Activated CD4-positive, alpha-beta T cell treated with anti-CD3 and anti-CD28 coated beads, Interleukin-2, Interleukin-4, amounts not matched to agents 100 ng/mL and 50 ng/mL, durations not matched to agents 16 hours and 8 hours (primary cell): ENCODE data around the gene DCK.
"Not testable (repeated sequence)": the region's sequence is repeated elsewhere in the genome, so short reads cannot be mapped to it uniquely, and the experiment has no call there.

Experiments
- DNase-seq: peaks from one replicate; pipeline ENCODE4 v3.0.0-alpha.2; 2020; ENCODE audit warnings: low spot score

The DCK gene

DNA sequence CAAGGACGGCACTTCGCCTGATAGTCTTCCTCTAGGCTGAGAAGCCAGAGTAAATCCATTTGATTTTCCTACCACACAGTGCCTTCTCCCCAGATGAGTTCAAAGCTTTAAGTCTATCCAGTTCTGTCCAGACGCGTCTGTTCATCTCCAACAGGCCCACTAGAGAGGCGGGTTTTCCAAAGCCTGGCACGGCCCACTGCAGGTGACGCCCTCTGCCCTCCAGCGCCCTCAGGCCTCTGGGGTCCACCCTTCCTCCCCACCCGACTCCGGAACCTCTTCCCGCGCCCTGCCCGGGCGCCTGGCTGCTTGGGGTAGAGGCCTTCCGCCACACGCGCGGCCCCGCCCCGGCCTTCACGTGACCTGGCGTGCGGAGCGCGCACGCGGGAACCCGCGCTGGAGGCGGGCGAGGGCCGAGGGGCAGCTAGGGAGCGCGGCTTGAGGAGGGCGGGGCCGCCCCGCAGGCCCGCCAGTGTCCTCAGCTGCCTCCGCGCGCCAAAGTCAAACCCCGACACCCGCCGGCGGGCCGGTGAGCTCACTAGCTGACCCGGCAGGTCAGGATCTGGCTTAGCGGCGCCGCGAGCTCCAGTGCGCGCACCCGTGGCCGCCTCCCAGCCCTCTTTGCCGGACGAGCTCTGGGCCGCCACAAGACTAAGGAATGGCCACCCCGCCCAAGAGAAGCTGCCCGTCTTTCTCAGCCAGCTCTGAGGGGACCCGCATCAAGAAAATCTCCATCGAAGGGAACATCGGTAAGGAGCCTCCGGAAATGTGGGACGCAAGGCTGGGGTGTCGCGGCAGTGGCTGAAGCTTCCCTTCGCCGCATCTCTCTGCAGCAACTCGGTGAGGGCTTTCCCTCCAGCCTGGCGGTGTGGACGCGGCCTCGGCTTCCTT lies at the start of gene DCK:
Gene DCK, plus strand, starts transcription at position 469 of the 888 bp plus-strand sequence. Its CDS starts 187 bp downstream, at position 656.
- peak; percentile 92 for DNase-seq

GRCh38 chr4:70945046-70945445 lies 48.4 kb upstream of the DCK start:
- DNase-seq, result no peak

DNA sequence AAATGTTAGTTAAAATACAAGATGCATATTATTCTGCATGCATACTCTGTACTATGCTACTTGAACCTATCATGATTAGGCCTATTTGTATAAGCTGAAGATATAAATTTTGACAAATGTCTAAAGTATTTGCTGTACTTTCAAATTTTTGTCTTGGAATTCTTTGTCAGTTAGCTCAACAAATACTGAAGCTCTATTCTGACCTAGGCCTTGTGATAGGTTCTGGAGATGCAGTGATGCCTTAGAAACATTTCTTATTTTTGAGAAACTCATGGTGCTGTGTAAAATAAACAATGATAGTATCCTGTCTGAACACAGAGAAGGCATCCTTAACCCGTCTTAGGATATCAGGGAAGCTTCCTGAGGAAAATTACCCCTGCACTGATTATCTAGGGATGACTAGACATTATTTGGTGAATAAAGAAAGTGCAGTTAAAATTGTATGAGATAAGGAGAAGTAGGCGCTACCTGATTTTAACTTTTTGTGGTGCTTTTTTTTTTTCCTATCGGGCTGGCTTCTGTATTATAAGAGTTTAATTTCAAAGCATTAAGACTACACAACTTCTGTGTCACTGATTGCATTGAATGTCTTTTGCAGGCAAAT lies 47.9 kb upstream of the DCK start:
- DNase-seq, result no peak

DNA sequence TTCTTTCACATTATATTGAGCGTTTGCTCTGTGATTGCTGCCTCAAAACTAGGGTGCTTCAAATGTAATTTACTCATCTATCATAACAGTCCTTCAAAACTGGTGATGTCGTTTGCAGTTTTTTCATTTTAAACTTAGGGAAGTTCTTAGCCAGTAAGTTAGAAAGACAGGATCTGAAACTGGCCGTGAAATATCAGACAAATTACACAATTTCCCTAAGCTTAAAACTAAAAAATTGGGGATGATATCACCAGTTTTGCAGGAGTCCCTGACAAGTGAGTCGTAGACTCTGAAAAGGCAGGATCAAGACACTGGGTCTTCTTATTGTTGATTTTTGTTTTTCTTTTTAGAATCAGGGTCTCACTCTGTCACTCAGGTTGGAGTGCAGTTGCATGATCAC lies 46.5 kb upstream of the DCK start:
- no peak for DNase-seq

DNA sequence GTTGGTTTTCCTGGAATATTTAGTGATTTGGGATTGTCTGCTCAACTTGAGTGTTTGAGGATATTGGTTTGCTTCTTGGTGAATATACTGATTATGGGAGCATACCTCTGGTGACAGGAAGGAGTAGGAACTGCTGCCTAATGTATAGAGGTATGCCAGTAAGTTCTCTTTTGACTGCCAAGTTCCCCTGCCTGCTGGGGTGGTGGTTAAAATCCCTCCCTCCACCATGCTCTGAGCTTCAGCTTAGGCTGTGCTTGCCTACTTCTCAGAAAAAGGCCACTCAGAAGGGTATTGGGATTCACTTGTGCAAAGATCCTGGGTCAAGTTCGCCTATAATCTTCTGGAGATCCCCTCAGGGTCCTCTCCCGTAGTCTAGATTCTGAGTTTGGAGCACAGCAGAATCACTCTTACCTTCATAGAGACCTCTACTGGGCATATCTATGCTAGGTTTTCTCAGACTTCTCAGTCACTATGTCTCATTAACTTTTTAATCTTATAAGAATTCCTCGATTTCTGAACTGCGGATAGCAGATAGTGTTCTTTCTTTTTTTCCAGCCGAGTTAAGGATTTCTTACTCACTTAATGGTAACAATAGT lies 44.7 kb upstream of the DCK start:
- DNase-seq, result no peak

GRCh38 chr4:70954032-70954431 lies 39.4 kb upstream of the DCK start:
- DNase-seq, result no peak

DNA sequence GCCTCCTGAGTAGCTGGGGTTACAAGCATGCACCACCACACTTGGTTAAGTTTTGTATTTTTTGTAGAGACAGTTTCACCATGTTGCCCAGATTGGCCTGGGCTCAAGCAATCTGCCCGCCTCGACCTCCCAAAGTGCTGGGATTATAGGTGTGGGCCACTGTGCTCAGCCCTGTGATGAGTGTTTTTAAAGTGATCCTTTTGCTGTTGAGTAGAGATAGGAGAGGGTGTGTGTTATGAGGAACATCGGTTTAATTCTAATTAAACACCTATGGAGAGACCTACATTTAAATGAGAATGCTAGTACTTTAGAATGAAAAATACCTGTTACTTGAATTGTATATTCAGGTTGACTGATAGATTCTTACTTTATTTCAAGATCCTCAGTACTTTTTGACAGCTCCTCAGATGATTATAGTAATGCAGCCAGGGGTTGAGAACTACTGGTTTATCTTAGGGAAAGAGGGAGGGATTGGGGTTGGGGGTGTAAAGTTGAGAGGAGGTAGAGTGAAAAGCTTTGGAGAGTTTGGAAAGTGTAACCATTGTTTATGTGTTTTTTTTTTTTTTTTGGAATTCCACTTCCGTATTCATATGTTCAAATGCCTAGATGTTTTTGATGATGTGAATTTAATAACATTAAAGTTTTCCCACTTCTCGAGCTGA lies 36.8 kb upstream of the DCK start:
- no peak for DNase-seq

DNA sequence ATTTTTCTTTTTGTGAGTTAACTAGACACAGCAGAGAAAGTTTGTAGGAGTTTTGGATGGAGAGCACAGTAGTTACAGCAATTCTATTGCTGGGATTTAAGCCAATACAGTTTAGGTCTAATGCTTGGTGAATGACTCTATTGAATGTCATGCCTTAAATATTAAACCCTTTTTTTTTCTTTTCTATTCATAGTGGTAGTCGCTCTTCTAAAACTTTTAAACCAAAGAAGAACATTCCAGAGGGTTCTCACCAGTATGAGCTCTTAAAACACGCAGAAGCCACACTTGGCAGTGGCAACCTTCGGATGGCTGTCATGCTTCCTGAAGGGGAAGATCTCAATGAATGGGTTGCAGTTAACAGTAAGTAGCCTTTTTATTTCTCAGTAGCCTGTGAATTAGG lies 34.8 kb upstream of the DCK start:
- no peak for DNase-seq

- DNase-seq, result no peak
Measured at GRCh38 chr4:70969076-70969475, 24.4 kb upstream of the DCK start.

DNA sequence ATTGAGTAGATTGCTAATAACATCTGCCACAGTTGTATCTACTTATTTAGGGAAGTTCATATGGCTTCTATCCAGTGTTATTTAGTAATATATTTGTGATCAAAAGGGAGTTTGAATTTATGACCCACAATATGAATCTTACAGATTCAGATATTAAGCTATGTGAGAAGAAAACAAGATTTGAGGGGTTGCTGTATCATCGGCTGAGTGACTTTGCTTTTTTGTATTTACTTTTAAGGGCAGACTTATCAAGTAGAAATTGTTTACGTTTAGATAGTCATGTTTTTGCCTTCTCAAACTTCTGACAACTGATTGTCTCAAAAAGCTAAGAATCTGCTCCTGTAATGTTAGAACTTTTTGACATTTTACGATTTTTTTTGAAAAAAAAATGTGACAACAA lies 17.2 kb upstream of the DCK start:
- no peak for DNase-seq

GRCh38 chr4:70979445-70980008 lies 13.9 kb upstream of the DCK start:
- no peak for DNase-seq

DNA sequence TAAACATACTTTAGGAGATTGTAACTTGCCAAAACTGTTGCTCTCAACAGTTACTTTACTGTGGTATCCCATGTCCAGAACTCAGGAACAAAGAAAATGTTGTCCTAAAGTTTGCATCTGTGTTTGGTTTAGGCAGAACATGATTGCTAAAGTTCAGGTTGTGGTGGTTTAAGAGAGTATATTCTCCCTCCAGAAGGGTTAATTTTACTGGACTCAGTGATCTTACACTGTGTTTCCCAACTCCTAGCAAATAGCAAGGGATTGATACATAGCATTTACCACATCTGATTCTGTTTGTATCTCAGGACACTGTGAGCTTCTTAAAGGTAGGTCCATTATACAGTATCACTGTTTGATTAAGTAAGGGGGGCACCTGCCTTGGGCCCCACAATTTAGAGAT lies 13.3 kb upstream of the DCK start:
- no peak for DNase-seq

DNA sequence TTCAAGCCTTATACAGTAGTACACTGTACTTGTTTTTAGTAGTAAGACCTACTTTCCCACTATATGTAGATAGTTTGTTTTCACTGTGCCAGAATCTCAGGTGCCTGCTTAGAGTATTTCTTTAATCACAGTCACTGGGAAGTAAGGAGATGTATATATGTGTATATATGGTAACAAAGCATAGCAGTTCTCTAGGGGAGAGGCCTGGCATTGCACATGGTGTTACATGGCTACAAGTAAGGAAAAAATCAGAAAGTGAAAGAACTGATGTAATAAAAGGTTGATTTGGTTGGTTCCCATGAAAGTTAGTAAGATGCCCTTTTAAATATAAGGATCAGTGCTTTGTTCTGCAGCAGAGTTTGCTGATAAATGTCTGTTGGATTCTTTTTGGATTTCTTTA lies 9.3 kb upstream of the DCK start:
- no peak for DNase-seq

- DNase-seq, result no peak
Measured at GRCh38 chr4:70984589-70984988, 8.9 kb upstream of the DCK start.

DNA sequence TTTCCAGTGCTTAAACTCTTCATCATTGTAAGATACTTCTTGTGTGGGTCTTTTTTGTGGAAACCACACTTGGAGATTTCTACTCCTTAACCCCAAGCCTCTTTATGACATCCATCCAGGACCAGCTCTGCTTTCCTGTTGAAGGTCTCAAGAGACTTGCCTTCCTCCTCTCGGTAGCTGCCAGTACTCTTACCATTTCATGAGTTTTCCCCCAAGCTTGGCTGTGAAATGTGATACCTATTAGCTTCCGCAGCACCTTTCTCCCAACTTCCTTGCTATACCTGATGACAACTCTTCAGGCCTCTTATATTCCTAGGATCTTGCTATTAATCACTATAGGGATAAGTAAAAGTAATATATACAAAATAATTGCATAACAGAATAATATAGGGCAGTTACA lies 1.9 kb upstream of the DCK start:
- no peak for DNase-seq

DNA sequence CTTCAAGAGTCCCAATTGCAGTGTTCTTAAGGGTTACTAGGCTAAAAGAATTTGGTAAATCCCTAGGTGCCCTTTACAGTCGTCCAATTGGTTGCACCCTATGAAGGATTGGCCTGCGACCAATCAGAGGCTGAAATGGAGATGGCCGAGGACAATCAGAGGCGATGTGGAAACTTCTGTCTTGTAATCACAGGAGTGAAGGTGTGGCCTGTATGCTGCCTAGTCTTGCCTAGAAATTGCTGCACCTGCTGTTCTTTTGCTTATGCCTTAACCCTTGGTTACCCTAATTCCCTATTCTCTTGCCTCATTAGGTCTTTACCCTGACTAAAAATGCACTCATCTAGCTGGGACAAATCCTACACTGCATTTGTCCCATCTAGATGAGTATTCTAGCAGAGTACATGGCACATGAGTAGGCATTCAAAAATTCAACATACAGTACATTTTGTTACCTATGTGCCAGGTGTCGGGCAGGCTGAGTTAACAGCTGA lies 1.0 kb upstream of the DCK start:
- no peak for DNase-seq

- DNase-seq, result no peak
Measured at GRCh38 chr4:70994069-70994366, 569 bp downstream of the DCK start.

GRCh38 chr4:70994387-70995099 lies 1.1 kb downstream of the DCK start:
- DNase-seq, result peak; percentile 39

- peak; percentile 17 for DNase-seq
Measured at GRCh38 chr4:70996018-70996360, 2.5 kb downstream of the DCK start.

DNA sequence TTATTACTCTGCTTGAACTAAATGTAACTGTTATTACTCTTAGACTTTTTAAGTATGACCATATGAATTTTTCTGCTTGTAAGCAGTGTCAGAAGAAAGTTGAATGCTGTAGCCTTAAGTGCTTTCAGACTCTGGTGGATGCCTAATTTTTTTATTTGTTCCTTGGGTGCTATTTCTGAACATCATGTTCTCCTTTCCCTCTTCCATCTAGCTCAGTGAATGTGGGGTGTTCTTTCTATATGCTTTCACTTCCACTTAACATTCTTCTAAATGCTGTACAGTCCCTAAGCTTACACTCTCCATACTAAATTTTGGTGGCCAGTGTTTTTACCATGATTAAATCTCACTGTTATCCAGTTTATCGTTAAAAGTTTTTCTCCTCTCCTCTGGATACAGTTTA lies 3.6 kb downstream of the DCK start:
- no peak for DNase-seq

DNA sequence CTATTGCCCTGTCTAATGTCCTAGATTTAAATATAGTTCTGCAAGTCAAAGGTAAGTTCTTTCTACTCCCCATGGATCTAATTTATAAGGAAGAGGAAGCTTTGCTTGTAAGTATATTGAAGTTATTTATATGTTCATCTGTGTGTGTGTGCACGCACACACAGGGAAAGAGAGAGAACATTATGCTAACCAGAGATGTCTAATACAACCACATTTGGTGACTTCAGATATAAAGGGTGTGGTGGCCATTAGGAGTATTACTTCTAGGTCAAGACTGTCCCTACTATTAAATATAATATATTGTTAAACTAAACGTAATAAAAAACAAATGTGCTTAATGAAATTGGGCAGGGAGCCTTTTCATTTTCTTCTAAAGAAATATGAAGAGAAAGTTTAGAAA lies 4.1 kb downstream of the DCK start:
- no peak for DNase-seq

- DNase-seq, result not testable (repeated sequence)
Measured at GRCh38 chr4:70999639-71000038, 6.2 kb downstream of the DCK start.
